Immature natural killer cell (primary cell): ENCODE results near the gene OR5M3. TPM values are rescaled to one million over a fixed set of nuclear protein-coding genes. Genes with fewer than 3 reads are reported as not detected.

Source experiments
- DNase-seq, 3 donors: peaks; one replicate each; pipeline ENCODE4 v3.0.0; 2022; ENCODE audit warnings: mixed read lengths in 1 of 3
- H3K27ac Mint-ChIP-seq, 6 donors: one replicate each; pipeline ENCODE4 v1.8.0; 2020; ENCODE audit warnings: mixed read lengths in 6 of 6, mild to moderate bottlenecking in 5 of 6, inconsistent platforms in 4 of 6, moderate library complexity in 3 of 6
- H3K27me3 Mint-ChIP-seq, 3 donors: one replicate each; pipeline ENCODE4 v1.8.0; 2020 to 2021; ENCODE audit warnings: low read depth in 3 of 3, mild to moderate bottlenecking in 3 of 3, mixed read lengths in 3 of 3, moderate library complexity in 3 of 3, inconsistent platforms in 1 of 3
- H3K36me3 Mint-ChIP-seq, 3 donors: one replicate each; pipeline ENCODE4 v1.8.0; 2020; ENCODE audit warnings: mixed read lengths in 3 of 3, inconsistent platforms in 2 of 3, mild to moderate bottlenecking in 2 of 3
- H3K4me1 Mint-ChIP-seq, 2 donors: one replicate each; pipeline ENCODE4 v1.8.0; 2020; ENCODE audit warnings: inconsistent platforms in 2 of 2, mild to moderate bottlenecking in 2 of 2, mixed read lengths in 2 of 2, moderate library complexity in 1 of 2
- H3K4me3 Mint-ChIP-seq, 5 donors: one replicate each; pipeline ENCODE4 v1.8.0; 2020; ENCODE audit warnings: mild to moderate bottlenecking in 5 of 5, mixed read lengths in 5 of 5, inconsistent platforms in 3 of 5, moderate library complexity in 3 of 5
- H3K9me3 Mint-ChIP-seq, 6 donors: one replicate each; pipeline ENCODE4 v1.8.0; 2020; ENCODE audit warnings: mild to moderate bottlenecking in 6 of 6, mixed read lengths in 6 of 6, inconsistent platforms in 4 of 6, moderate library complexity in 3 of 6
- polyA plus RNA-seq, 3 donors: library from polyadenylated mRNA; unstranded; fragments of 300-500 nt; fragmentation: Illumina TruSeq; gene quantifications; one replicate each; pipeline ENCODE4 v1.2.3, GENCODE V29; 2021

Gene OR5M3
- polyA plus RNA-seq: not detected

- Mint-ChIP-seq H3K27me3 (peaks cover 0 to 2% (median 0%) of the 10 kb centered on the region in 3 donors), H3K27ac (no peak within 1 kb of the TSS), H3K4me3 (no peak within 1 kb of the TSS), H3K36me3 (no peaks in the 10 kb centered on the region), H3K9me3 (peaks cover 3 to 15% (median 7%) of the 10 kb centered on the region in 6 donors), H3K4me1 (no peaks in the 10 kb centered on the region)
- DNase-seq: no peak
These were observed at the start of gene OR5M3 for GRCh38 chr11:56473252-56473651. Gene OR5M3 (minus strand): TSS chr11:56473352. CDS start chr11:56470497, 2,855 bp downstream.

- Mint-ChIP-seq H3K4me1 (no peaks in the 10 kb centered on the region), H3K36me3 (no peaks in the 10 kb centered on the region), H3K27ac (no peak overlapping the region), H3K27me3 (no peaks in the 10 kb centered on the region), H3K9me3 (peaks cover 3 to 40% (median 16%) of the 10 kb centered on the region in 6 donors), H3K4me3 (no peak overlapping the region)
- no peak for DNase-seq
These were observed 48.9 kb upstream of the OR5M3 start for GRCh38 chr11:56522008-56522407.

GRCh38 chr11:56513280-56513679, 40.1 kb upstream of the OR5M3 start:
- DNase-seq: no peak
- no peaks in the 10 kb centered on the region for H3K36me3 Mint-ChIP-seq
- H3K9me3 Mint-ChIP-seq: peaks cover 12 to 38% (median 24%) of the 10 kb centered on the region in 6 donors
- H3K4me1 Mint-ChIP-seq: no peaks in the 10 kb centered on the region
- no peak overlapping the region for H3K27ac Mint-ChIP-seq
- H3K27me3 Mint-ChIP-seq: peaks cover 0 to 4% (median 0%) of the 10 kb centered on the region in 3 donors
- no peak overlapping the region for H3K4me3 Mint-ChIP-seq

DNA sequence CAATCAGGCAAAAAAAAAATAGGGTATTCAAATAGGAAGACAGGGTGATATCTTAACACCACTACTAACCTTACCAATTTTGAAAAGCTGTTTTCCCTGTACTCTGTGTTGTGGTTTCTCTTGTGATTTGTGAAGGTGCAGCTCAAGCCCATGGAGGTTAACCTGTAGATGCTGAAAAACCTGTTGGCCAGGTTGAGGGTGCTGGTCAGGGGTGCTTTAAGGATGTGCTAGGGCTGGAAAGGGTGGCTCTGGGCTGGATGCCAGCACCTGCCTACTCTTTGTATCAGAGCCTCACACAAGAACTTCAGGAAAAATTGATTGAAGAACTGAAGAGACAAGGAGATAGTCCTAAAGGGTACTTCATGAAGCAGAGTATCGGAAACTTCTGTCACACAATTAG, 36.3 kb upstream of the OR5M3 start:
- no peak overlapping the region for H3K4me3 Mint-ChIP-seq
- H3K36me3 Mint-ChIP-seq: no peaks in the 10 kb centered on the region
- no peak for DNase-seq
- H3K27ac Mint-ChIP-seq: no peak overlapping the region
- peaks cover 17 to 43% (median 33%) of the 10 kb centered on the region in 6 donors for H3K9me3 Mint-ChIP-seq
- no peaks in the 10 kb centered on the region for H3K4me1 Mint-ChIP-seq
- H3K27me3 Mint-ChIP-seq: peaks cover 0 to 4% (median 2%) of the 10 kb centered on the region in 3 donors

GRCh38 chr11:56497010-56497409, 23.9 kb upstream of the OR5M3 start:
- Mint-ChIP-seq H3K9me3 (peaks cover 7 to 53% (median 19%) of the 10 kb centered on the region in 6 donors), H3K27me3 (peaks cover 0 to 2% (median 0%) of the 10 kb centered on the region in 3 donors), H3K36me3 (peaks cover 0 to 3% (median 0%) of the 10 kb centered on the region in 3 donors), H3K27ac (no peak overlapping the region), H3K4me3 (no peak overlapping the region), H3K4me1 (no peaks in the 10 kb centered on the region)
- DNase-seq: no peak

DNA sequence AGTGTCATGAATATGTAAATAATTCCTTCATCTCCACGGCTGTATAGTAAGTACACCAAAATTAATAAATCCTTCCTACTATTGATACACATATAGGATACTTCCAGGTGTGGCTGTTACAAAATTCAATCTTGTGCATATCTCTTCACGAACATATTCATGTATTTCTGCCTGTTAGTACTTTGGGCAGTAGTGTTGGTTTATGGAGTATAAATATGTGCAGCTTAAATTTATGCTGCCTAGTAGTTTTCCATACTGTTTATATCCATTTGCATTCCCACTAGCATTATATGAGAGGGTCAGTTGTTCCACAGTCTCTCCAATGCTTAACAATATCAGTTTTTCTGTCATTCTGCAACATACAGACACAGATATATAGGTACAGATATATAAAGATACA, 22.0 kb upstream of the OR5M3 start:
- Mint-ChIP-seq H3K4me3 (no peak overlapping the region), H3K4me1 (no peaks in the 10 kb centered on the region), H3K27me3 (peaks cover 0 to 2% (median 0%) of the 10 kb centered on the region in 3 donors), H3K36me3 (peaks cover 0 to 3% (median 0%) of the 10 kb centered on the region in 3 donors), H3K27ac (no peak overlapping the region), H3K9me3 (peaks cover 10 to 50% (median 19%) of the 10 kb centered on the region in 6 donors)
- no peak for DNase-seq

- Mint-ChIP-seq H3K4me1 (no peaks in the 10 kb centered on the region), H3K27ac (no peak within 1 kb of the TSS), H3K36me3 (peaks cover 0 to 3% (median 0%) of the 10 kb centered on the region in 3 donors), H3K4me3 (no peak within 1 kb of the TSS), H3K9me3 (peaks cover 8 to 56% (median 18%) of the 10 kb centered on the region in 6 donors), H3K27me3 (peaks cover 0 to 2% (median 0%) of the 10 kb centered on the region in 3 donors)
- DNase-seq: no peak
These were observed 18.1 kb upstream of the OR5M3 start, which contains the start of gene OR5M8 for GRCh38 chr11:56491270-56491669. Gene OR5M8 (minus strand): TSS chr11:56491370. CDS start chr11:56491370, 0 bp downstream.

- Mint-ChIP-seq H3K9me3 (peaks cover 6 to 45% (median 14%) of the 10 kb centered on the region in 6 donors), H3K27ac (no peak overlapping the region), H3K27me3 (peaks cover 0 to 2% (median 0%) of the 10 kb centered on the region in 3 donors)
These were observed 13.6 kb upstream of the OR5M3 start for GRCh38 chr11:56486801-56487200.

GRCh38 chr11:56474729-56475235, 1.6 kb upstream of the OR5M3 start:
- Mint-ChIP-seq H3K4me3 (no peak overlapping the region), H3K4me1 (no peaks in the 10 kb centered on the region), H3K27me3 (peaks cover 0 to 2% (median 0%) of the 10 kb centered on the region in 3 donors), H3K9me3 (peaks cover 9 to 28% (median 15%) of the 10 kb centered on the region in 6 donors), H3K36me3 (no peaks in the 10 kb centered on the region), H3K27ac (no peak overlapping the region)
- no peak for DNase-seq

More at GRCh38 chr11:56486801-56487200, 13.6 kb upstream of the OR5M3 start:
- H3K4me1 Mint-ChIP-seq: no peaks in the 10 kb centered on the region
- H3K36me3 Mint-ChIP-seq: no peaks in the 10 kb centered on the region
- H3K4me3 Mint-ChIP-seq: no peak overlapping the region
- no peak for DNase-seq

- H3K4me1 Mint-ChIP-seq: no peaks in the 10 kb centered on the region
- no peaks in the 10 kb centered on the region for H3K27me3 Mint-ChIP-seq
- no peaks in the 10 kb centered on the region for H3K36me3 Mint-ChIP-seq
- no peak overlapping the region for H3K27ac Mint-ChIP-seq
- no peak for DNase-seq
- peaks cover 0 to 66% (median 19%) of the 10 kb centered on the region in 6 donors for H3K9me3 Mint-ChIP-seq
- no peak overlapping the region for H3K4me3 Mint-ChIP-seq
These were observed 16.1 kb downstream of the OR5M3 start for GRCh38 chr11:56457076-56457475.

GRCh38 chr11:56453521-56453920, 19.6 kb downstream of the OR5M3 start:
- Mint-ChIP-seq H3K9me3 (peaks cover 0 to 64% (median 19%) of the 10 kb centered on the region in 6 donors), H3K27me3 (no peaks in the 10 kb centered on the region), H3K36me3 (no peaks in the 10 kb centered on the region), H3K4me3 (no peak overlapping the region), H3K27ac (no peak overlapping the region), H3K4me1 (no peaks in the 10 kb centered on the region)
- DNase-seq: no peak

Other genes starting within 250 kb of the OR5M3 start
- gene OR5T2, start 239.1 kb downstream of the OR5M3 start, polyA plus RNA-seq: not detected
- not detected for gene OR5T3, start 221.1 kb downstream of the OR5M3 start, polyA plus RNA-seq
- gene OR5T1, start 199.2 kb downstream of the OR5M3 start, polyA plus RNA-seq: not detected
- gene OR8H1, start 181.1 kb downstream of the OR5M3 start, polyA plus RNA-seq: not detected
- gene OR8K3, start 158.2 kb downstream of the OR5M3 start, polyA plus RNA-seq: not detected
- not detected for gene OR8K1, start 127.3 kb downstream of the OR5M3 start, polyA plus RNA-seq
- not detected for gene OR8J1, start 119.1 kb downstream of the OR5M3 start, polyA plus RNA-seq
- not detected for gene OR8U1, start 97.7 kb downstream of the OR5M3 start, polyA plus RNA-seq
- not detected for gene OR5AL1, start 60.7 kb downstream of the OR5M3 start, polyA plus RNA-seq
- not detected for gene OR5M8, start 18.0 kb upstream of the OR5M3 start, polyA plus RNA-seq
- gene OR5M11, start 69.9 kb upstream of the OR5M3 start, polyA plus RNA-seq: not detected
- gene OR5M10, start 104.4 kb upstream of the OR5M3 start, polyA plus RNA-seq: not detected
- not detected for gene OR5M1, start 141.5 kb upstream of the OR5M3 start, polyA plus RNA-seq
- not detected for gene OR5AP2, start 169.1 kb upstream of the OR5M3 start, polyA plus RNA-seq
- not detected for gene OR5AR1, start 190.3 kb upstream of the OR5M3 start, polyA plus RNA-seq
- gene OR9G1, start 225.7 kb upstream of the OR5M3 start, polyA plus RNA-seq: not detected